H9 (cell line): ENCODE measurements around the gene DLG2. TPM values are rescaled to one million over a fixed set of nuclear protein-coding genes. Genes with fewer than 3 reads are reported as not detected.

Experiments
- DNase-seq: peaks from one replicate; pipeline ENCODE4 v3.0.0-alpha.2; 2017
- H2AFZ ChIP-seq: one replicate; pipeline ENCODE4 v1.6.1; 2013; ENCODE audit warnings: mild to moderate bottlenecking, low read length, control low read depth, moderate library complexity
- H2AK5ac ChIP-seq: 2 replicates; pipeline ENCODE4 v1.6.1; 2013; ENCODE audit warnings: low read length, control low read depth, mixed read lengths; ENCODE audit not compliant: insufficient read length
- H2BK120ac ChIP-seq: one replicate; pipeline ENCODE4 v1.6.1; 2013; ENCODE audit warnings: low read depth, mild to moderate bottlenecking, low read length, control low read depth, inconsistent platforms; ENCODE audit not compliant: poor library complexity, severe bottlenecking
- H2BK12ac ChIP-seq: 2 replicates; pipeline ENCODE4 v1.6.1; 2013; ENCODE audit warnings: low read length, control low read depth, mixed read lengths, low read depth; ENCODE audit not compliant: insufficient read length
- H2BK15ac ChIP-seq: 2 replicates; pipeline ENCODE4 v1.6.1; 2013; ENCODE audit warnings: low read depth, low read length, control low read depth
- H2BK20ac ChIP-seq: one replicate; pipeline ENCODE4 v1.6.1; 2013; ENCODE audit warnings: low read depth, mild to moderate bottlenecking, low read length, control low read depth, inconsistent platforms; ENCODE audit not compliant: poor library complexity, severe bottlenecking
- H2BK5ac ChIP-seq: 2 replicates; pipeline ENCODE4 v1.6.1; 2013; ENCODE audit warnings: low read length, control low read depth, mixed read lengths; ENCODE audit not compliant: insufficient read length
- H3K14ac ChIP-seq: 2 replicates; pipeline ENCODE4 v1.6.1; 2013; ENCODE audit warnings: low read length, control low read depth; ENCODE audit not compliant: insufficient read depth
- H3K18ac ChIP-seq: 2 replicates; pipeline ENCODE4 v1.6.1; 2013; ENCODE audit warnings: low read depth, mild to moderate bottlenecking, mixed read lengths, low read length, control low read depth; ENCODE audit not compliant: insufficient read length
- H3K23ac ChIP-seq: 2 replicates; pipeline ENCODE4 v1.6.1; 2013; ENCODE audit warnings: low read length, control low read depth, mixed read lengths, low read depth; ENCODE audit not compliant: insufficient read length
- H3K23me2 ChIP-seq: 2 replicates; pipeline ENCODE4 v1.6.1; 2013; ENCODE audit warnings: low read depth, mild to moderate bottlenecking, mixed read lengths, low read length, control low read depth; ENCODE audit not compliant: insufficient read length, poor library complexity, severe bottlenecking
- H3K27ac ChIP-seq: 2 replicates; pipeline ENCODE4 v1.5.1; 2013; ENCODE audit warnings: low read length, control low read depth, mixed read lengths, low read depth; ENCODE audit not compliant: insufficient read length
- H3K27me3 ChIP-seq: 2 replicates; pipeline ENCODE4 v1.6.1; 2013; ENCODE audit warnings: low read length, control low read depth, inconsistent platforms; ENCODE audit not compliant: insufficient read depth
- H3K4ac ChIP-seq: 2 replicates; pipeline ENCODE4 v1.6.1; 2013; ENCODE audit warnings: low read depth, mild to moderate bottlenecking, control low read depth, inconsistent platforms, low read length, moderate library complexity
- H3K4me1 ChIP-seq: 2 replicates; pipeline ENCODE4 v1.6.1; 2013; ENCODE audit warnings: low read length, control low read depth, inconsistent platforms; ENCODE audit not compliant: insufficient read depth
- H3K4me2 ChIP-seq: 2 replicates; pipeline ENCODE4 v1.6.1; 2013; ENCODE audit warnings: low read length, control low read depth, mixed read lengths; ENCODE audit not compliant: insufficient read length, insufficient read depth
- H3K56ac ChIP-seq: 2 replicates; pipeline ENCODE4 v1.6.1; 2013; ENCODE audit warnings: low read depth, mild to moderate bottlenecking, mixed read lengths, low read length, control low read depth; ENCODE audit not compliant: insufficient read length
- H3K79me1 ChIP-seq: 2 replicates; pipeline ENCODE4 v1.6.1; 2013; ENCODE audit warnings: low read depth, mild to moderate bottlenecking, moderate library complexity, low read length, control low read depth, inconsistent platforms; ENCODE audit not compliant: insufficient read depth, poor library complexity, severe bottlenecking
- H3K79me2 ChIP-seq: 2 replicates; pipeline ENCODE4 v1.6.1; 2013; ENCODE audit warnings: low read length, control low read depth, inconsistent platforms; ENCODE audit not compliant: insufficient read depth
- H3K9ac ChIP-seq: 2 replicates; pipeline ENCODE4 v1.6.1; 2013; ENCODE audit warnings: low read length, control low read depth, mixed read lengths; ENCODE audit not compliant: insufficient read length; ENCODE audit errors: extremely low read depth
- H3K9me3 ChIP-seq: one replicate; pipeline ENCODE4 v1.6.1; 2013; ENCODE audit warnings: low read depth, low read length, inconsistent platforms; ENCODE audit not compliant: control insufficient read depth
- H3T11ph ChIP-seq: one replicate; pipeline ENCODE4 v1.6.1; 2013; ENCODE audit warnings: mild to moderate bottlenecking, low read length, control low read depth, inconsistent platforms
- H4K20me1 ChIP-seq: one replicate; pipeline ENCODE4 v1.6.1; 2013; ENCODE audit not compliant: control insufficient read depth, insufficient read length, insufficient read depth
- H4K5ac ChIP-seq: 2 replicates; pipeline ENCODE4 v1.6.1; 2013; ENCODE audit warnings: low read depth, mild to moderate bottlenecking, mixed read lengths, low read length, control low read depth; ENCODE audit not compliant: insufficient read length
- H4K8ac ChIP-seq: replicated peaks from 2 replicates; pipeline ENCODE4 v1.6.1; 2013; ENCODE audit warnings: low read length, control low read depth, mixed read lengths, low read depth; ENCODE audit not compliant: insufficient read length
- H4K91ac ChIP-seq: 2 replicates; pipeline ENCODE4 v1.6.1; 2013; ENCODE audit warnings: low read depth, mild to moderate bottlenecking, moderate library complexity, mixed read lengths, low read length, control low read depth; ENCODE audit not compliant: insufficient read length
- H3K27ac Mint-ChIP-seq, 3 experiments: 2 replicates in 2 of 3; 3 replicates in 1 of 3; pipeline ENCODE4 v1.8.0; 2020 to 2021; ENCODE audit warnings: mixed read lengths in 3 of 3, mild to moderate bottlenecking in 1 of 3, moderate library complexity in 1 of 3
- H3K27me3 Mint-ChIP-seq: 2 replicates; pipeline ENCODE4 v1.8.0; 2021; ENCODE audit warnings: low read depth, mild to moderate bottlenecking, moderate library complexity, mixed read lengths
- H3K36me3 Mint-ChIP-seq, 3 experiments: 2 replicates in 2 of 3; 3 replicates in 1 of 3; pipeline ENCODE4 v1.8.0; 2020 to 2021; ENCODE audit warnings: low read depth in 3 of 3, mixed read lengths in 3 of 3; ENCODE audit not compliant: insufficient read depth in 1 of 3
- H3K4me1 Mint-ChIP-seq, 2 experiments: 2 replicates each; pipeline ENCODE4 v1.8.0; 2020; ENCODE audit warnings: mixed read lengths in 2 of 2
- H3K4me3 Mint-ChIP-seq, 2 experiments: 2 replicates in 1 of 2; 3 replicates in 1 of 2; pipeline ENCODE4 v1.8.0; 2020 to 2021; ENCODE audit warnings: mild to moderate bottlenecking in 2 of 2, mixed read lengths in 2 of 2, moderate library complexity in 1 of 2
- H3K9me3 Mint-ChIP-seq, 2 experiments: 2 replicates in 1 of 2; 3 replicates in 1 of 2; pipeline ENCODE4 v1.8.0; 2020; ENCODE audit warnings: mild to moderate bottlenecking in 2 of 2, mixed read lengths in 2 of 2, moderate library complexity in 1 of 2
- WGBS: extraction: QIAGEN DNeasy Blood & Tissue Kit; methylation state at CpG from one replicate; pipeline ENCODE4 v1.1.7; 2013; ENCODE audit warnings: missing lambda C conversion rate, low lambda C conversion rate, mixed read lengths; ENCODE audit not compliant: insufficient read length; ENCODE audit errors: extremely low coverage; 5-methylcytosine and 5-hydroxymethylcytosine counted together
- total RNA-seq: library from RNA; stranded (reverse); gene quantifications from 2 replicates; pipeline ENCODE4 v1.2.1, GENCODE V29; 2021
- TF ChIP-seq, protein P1 (sequence below): fragments of 200-600 bp; sonication (generic); conservative IDR thresholded peaks from 3 replicates; pipeline ENCODE4 v1.8.0; 2021; ENCODE audit warnings: antibody characterized with exemption, mild to moderate bottlenecking

The DLG2 gene
- total RNA-seq, 1 experiment from 2014 or later = 8.0 TPM

DNA sequence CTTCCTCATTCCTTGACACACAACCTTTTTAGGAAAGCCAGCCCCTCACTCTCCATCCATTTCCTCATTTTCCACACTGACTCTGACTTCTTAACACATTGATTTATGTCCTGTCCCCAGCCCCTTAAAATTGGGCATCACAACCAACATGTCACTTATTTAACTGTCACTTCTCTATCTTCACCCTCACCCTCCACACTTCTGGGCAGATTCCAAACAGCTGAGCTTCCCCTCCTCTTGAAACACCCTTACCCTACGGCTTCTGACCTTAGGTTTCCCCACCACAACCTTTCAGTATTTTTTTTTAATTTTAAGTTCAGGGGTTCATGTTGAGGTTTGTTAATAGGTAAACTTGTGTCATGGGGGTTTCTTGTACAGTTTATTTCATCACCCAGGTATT, 696.3 kb downstream of the DLG2 start:
- H3K23ac ChIP-seq = no peak overlapping the region
- H3K27ac Mint-ChIP-seq = peak overlapping the region in 1 of 3 experiments; percentile 8; a peak in 1 of 7 replicates
- no peaks in the 10 kb centered on the region for H3K27me3 Mint-ChIP-seq
- H3K79me2 ChIP-seq = no peaks in the 10 kb centered on the region
- TF ChIP-seq, protein P1, sequence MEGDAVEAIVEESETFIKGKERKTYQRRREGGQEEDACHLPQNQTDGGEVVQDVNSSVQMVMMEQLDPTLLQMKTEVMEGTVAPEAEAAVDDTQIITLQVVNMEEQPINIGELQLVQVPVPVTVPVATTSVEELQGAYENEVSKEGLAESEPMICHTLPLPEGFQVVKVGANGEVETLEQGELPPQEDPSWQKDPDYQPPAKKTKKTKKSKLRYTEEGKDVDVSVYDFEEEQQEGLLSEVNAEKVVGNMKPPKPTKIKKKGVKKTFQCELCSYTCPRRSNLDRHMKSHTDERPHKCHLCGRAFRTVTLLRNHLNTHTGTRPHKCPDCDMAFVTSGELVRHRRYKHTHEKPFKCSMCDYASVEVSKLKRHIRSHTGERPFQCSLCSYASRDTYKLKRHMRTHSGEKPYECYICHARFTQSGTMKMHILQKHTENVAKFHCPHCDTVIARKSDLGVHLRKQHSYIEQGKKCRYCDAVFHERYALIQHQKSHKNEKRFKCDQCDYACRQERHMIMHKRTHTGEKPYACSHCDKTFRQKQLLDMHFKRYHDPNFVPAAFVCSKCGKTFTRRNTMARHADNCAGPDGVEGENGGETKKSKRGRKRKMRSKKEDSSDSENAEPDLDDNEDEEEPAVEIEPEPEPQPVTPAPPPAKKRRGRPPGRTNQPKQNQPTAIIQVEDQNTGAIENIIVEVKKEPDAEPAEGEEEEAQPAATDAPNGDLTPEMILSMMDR = no peak
- H2BK5ac ChIP-seq = no peak overlapping the region
- H3K4me3 Mint-ChIP-seq = no peak overlapping the region
- no peak overlapping the region for H2BK15ac ChIP-seq
- H4K8ac ChIP-seq = no peak overlapping the region
- no peaks in the 10 kb centered on the region for H3K36me3 Mint-ChIP-seq
- no peak overlapping the region for H3K27ac ChIP-seq
- H3K4me2 ChIP-seq = no peak overlapping the region
- no peak for DNase-seq
- no peaks in the 10 kb centered on the region for H3K27me3 ChIP-seq
- H2BK120ac ChIP-seq = no peak overlapping the region
- H2AFZ ChIP-seq = no peak overlapping the region
- no peaks in the 10 kb centered on the region for H3K4me1 ChIP-seq
- H4K91ac ChIP-seq = no peak overlapping the region
- no peak overlapping the region for H3K56ac ChIP-seq
- H3K9me3 Mint-ChIP-seq = no peaks in the 10 kb centered on the region
- H4K20me1 ChIP-seq = no peaks in the 10 kb centered on the region
- H3K79me1 ChIP-seq = no peaks in the 10 kb centered on the region
- H2BK20ac ChIP-seq = no peak overlapping the region
- no peak overlapping the region for H3K4ac ChIP-seq
- H2BK12ac ChIP-seq = no peak overlapping the region
- H3K9me3 ChIP-seq = no peaks in the 10 kb centered on the region
- H3K23me2 ChIP-seq = no peaks in the 10 kb centered on the region
- H3K18ac ChIP-seq = no peak overlapping the region
- no peak overlapping the region for H3K9ac ChIP-seq
- no CpG with 5 or more reads among the region's 1 CpG for WGBS
- no peak overlapping the region for H3K14ac ChIP-seq
- H3K4me1 Mint-ChIP-seq = no peaks in the 10 kb centered on the region; a peak in 1 of 4 replicates
- H3T11ph ChIP-seq = no peak overlapping the region
- H4K5ac ChIP-seq = no peak overlapping the region
- H2AK5ac ChIP-seq = no peak overlapping the region
